ENCODE measurements around the gene DDX10.

Gene DDX10

DNA sequence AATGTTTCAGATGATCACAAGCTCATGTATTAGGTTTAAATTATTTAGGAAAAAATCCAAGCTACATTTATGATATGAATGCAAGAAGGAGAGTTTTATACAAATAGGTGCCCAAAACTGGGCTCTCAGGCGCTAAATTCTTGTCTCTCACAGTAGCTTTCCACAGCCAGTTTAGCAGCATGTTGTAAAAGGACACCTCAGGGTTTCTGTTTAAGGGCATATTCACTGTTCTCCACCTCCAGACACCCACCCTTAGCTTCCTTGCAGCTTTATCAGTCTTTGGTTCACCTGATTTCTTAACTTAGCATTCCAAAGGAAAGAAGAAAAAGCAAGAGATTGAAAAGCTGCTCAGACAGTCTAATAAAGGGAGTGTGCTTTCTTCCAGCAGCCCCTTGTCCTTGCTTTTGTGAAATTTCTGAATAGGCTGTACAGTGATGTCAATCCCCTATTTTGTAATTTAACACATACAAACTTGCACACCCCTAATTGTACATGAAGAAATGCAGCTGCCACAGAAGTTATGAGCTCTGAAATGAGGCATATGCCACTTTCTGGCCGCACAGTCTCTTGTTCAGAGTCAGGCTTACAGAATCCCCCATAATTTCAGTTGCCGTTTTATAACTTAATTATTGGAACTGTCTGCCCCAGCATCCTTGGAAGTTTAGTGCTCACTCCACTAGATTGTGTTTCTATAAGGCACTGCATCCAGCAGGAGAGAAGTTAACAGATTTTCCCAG lies 262.1 kb downstream of the DDX10 start:
- H3K4me1 ChIP-seq (ENCODE audit: control insufficient read depth in 2 of 2, insufficient read depth in 1 of 2, low read depth in 1 of 2, low read length in 2 of 2) = peaks cover 9 to 16% of the 10 kb centered on the region in 2 donors
- H2BK120ac ChIP-seq (ENCODE audit: low read depth, low read length) = no peak overlapping the region
- no peak for DNase-seq (ENCODE audit: low spot score)
- H2AK5ac ChIP-seq (ENCODE audit: low read depth, low read length) = no peak overlapping the region
- H4K91ac ChIP-seq (ENCODE audit: low read depth, low read length, poor library complexity) = no peak overlapping the region
- no peak overlapping the region for H3K23ac ChIP-seq (ENCODE audit: low read depth, low read length, poor library complexity)
- no peaks in the 10 kb centered on the region for H3K36me3 ChIP-seq (replicated peaks in 1 of 2; ENCODE audit: control insufficient read depth in 2 of 2, insufficient read depth in 2 of 2, low read length in 2 of 2)
- H3K79me1 ChIP-seq (ENCODE audit: low read depth, low read length) = no peaks in the 10 kb centered on the region
- H2BK12ac ChIP-seq (ENCODE audit: low read length) = no peak overlapping the region
- no peak overlapping the region for H3K4me2 ChIP-seq (ENCODE audit: insufficient read depth, low read length, poor library complexity, severe bottlenecking)
- H2BK15ac ChIP-seq (ENCODE audit: low read length) = no peak overlapping the region
- H3K4me3 ChIP-seq (ENCODE audit: low read length in 2 of 2) = no peak overlapping the region
- no peak overlapping the region for H3K14ac ChIP-seq (ENCODE audit: low read length)
- H3K4ac ChIP-seq (ENCODE audit: low read length) = no peak overlapping the region
- H2BK5ac ChIP-seq (ENCODE audit: low read length) = no peak overlapping the region
- H3K9ac ChIP-seq (ENCODE audit: low read depth, low read length, poor library complexity) = no peak overlapping the region
- no peaks in the 10 kb centered on the region for H3K27me3 ChIP-seq (ENCODE audit: control insufficient read depth in 3 of 3, insufficient read depth in 3 of 3, low read depth in 1 of 3, low read length in 3 of 3)
- peak overlapping the region; percentile 62 for H3K27ac ChIP-seq (replicated peaks; ENCODE audit: low read length)
- H3K9me3 ChIP-seq (replicated peaks in 1 of 2; ENCODE audit: control insufficient read depth in 2 of 2, insufficient read depth in 1 of 2, low read depth in 1 of 2, low read length in 2 of 2) = no peaks in the 10 kb centered on the region
- H3K18ac ChIP-seq (ENCODE audit: low read length) = no peak overlapping the region
- whole genome bisulfite sequencing, 2 donors (ENCODE audit: extremely low coverage in 2 of 2, insufficient read length in 2 of 2, insufficient replicate concordance in 1 of 2) = no CpG with 5 or more reads among the region's 3 CpGs
- H4K8ac ChIP-seq (ENCODE audit: low read depth, low read length) = no peak overlapping the region
- no peak overlapping the region for H2AFZ ChIP-seq (ENCODE audit: low read length)

DNA sequence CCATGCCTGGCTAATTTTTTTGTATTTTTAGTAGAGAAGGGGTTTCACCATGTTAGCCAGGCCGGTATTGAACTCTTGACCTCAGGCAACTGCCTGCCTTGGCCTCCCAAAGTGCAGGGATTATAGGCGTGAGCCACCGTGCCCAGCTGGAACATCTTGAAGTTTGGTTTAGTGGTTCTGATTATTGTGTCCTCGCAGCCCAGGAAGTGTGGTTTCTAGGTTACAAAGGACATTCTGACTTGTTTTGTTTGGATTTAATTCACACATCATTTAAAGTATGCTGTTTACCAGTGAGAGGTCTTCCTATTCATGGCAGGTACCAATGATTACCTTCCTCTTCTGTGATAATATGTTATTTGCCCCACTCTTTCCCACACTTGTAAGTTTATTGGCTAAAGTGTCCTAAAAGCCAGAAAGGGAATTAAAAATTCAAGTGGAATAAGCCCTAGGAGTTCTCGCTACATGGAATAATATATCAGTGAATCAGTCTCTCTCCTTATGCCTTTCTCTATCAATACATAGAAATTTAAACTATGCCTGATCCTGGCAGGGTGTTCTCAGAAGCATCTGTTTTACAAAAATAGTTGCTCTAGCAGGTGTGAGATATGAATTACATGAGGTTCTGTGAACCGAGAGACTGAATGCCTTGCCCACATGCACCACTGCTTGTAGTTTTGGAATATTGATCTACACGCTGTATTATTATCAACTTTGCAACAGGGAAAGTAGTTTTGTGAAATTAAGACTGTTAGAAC lies 263.1 kb downstream of the DDX10 start:
- H3K36me3 ChIP-seq (replicated peaks in 1 of 2; ENCODE audit: control insufficient read depth in 2 of 2, insufficient read depth in 2 of 2, low read length in 2 of 2) = no peaks in the 10 kb centered on the region

DNA sequence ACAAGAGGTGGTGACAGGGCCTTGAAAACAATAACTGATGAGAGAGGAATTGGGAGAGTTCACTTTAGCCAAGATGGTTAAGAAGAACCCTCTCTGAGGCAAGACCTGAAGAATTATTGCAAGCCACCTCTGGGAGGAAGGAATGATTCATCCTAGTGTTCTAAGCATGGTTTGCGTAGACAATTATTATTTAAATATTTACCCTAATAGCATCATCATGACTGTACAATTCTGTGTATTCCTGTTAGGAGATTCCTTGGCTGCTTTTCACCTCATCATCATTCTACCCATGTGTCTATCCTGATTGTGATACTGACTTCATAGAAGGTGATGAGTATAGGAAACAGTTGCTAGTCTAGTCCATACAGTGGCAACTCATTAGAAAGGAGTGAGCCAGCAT lies 264.4 kb downstream of the DDX10 start:
- Histone ChIP-seq H3K9ac (ENCODE audit: low read depth, low read length, poor library complexity) (no peak overlapping the region), H4K91ac (ENCODE audit: low read depth, low read length, poor library complexity) (no peak overlapping the region), H2BK5ac (ENCODE audit: low read length) (no peak overlapping the region), H3K23ac (ENCODE audit: low read depth, low read length, poor library complexity) (no peak overlapping the region), H2BK15ac (ENCODE audit: low read length) (no peak overlapping the region), H3K27ac (replicated peaks; ENCODE audit: low read length) (no peak overlapping the region), H2AFZ (ENCODE audit: low read length) (no peak overlapping the region), H3K4me2 (ENCODE audit: insufficient read depth, low read length, poor library complexity, severe bottlenecking) (no peak overlapping the region), H3K79me1 (ENCODE audit: low read depth, low read length) (no peaks in the 10 kb centered on the region), H3K14ac (ENCODE audit: low read length) (no peak overlapping the region), H3K4ac (ENCODE audit: low read length) (no peak overlapping the region), H2AK5ac (ENCODE audit: low read depth, low read length) (no peak overlapping the region), H3K27me3 (ENCODE audit: control insufficient read depth in 3 of 3, insufficient read depth in 3 of 3, low read depth in 1 of 3, low read length in 3 of 3) (no peaks in the 10 kb centered on the region), H3K4me1 (ENCODE audit: control insufficient read depth in 2 of 2, insufficient read depth in 1 of 2, low read depth in 1 of 2, low read length in 2 of 2) (peaks cover 9 to 13% of the 10 kb centered on the region in 2 donors), H2BK120ac (ENCODE audit: low read depth, low read length) (no peak overlapping the region), H2BK12ac (ENCODE audit: low read length) (no peak overlapping the region), H3K18ac (ENCODE audit: low read length) (no peak overlapping the region), H3K36me3 (replicated peaks in 1 of 2; ENCODE audit: control insufficient read depth in 2 of 2, insufficient read depth in 2 of 2, low read length in 2 of 2) (no peaks in the 10 kb centered on the region), H3K4me3 (ENCODE audit: low read length in 2 of 2) (no peak overlapping the region), H4K8ac (ENCODE audit: low read depth, low read length) (no peak overlapping the region), H3K9me3 (replicated peaks in 1 of 2; ENCODE audit: control insufficient read depth in 2 of 2, insufficient read depth in 1 of 2, low read depth in 1 of 2, low read length in 2 of 2) (no peaks in the 10 kb centered on the region)
- no CpG with 5 or more reads among the region's 1 CpG for WGBS, 2 donors (ENCODE audit: extremely low coverage in 2 of 2, insufficient read length in 2 of 2, insufficient replicate concordance in 1 of 2)
- no peak for DNase-seq (ENCODE audit: low spot score)

More for the DNA sequence above, 263.1 kb downstream of the DDX10 start:
- H3K27ac ChIP-seq (replicated peaks; ENCODE audit: low read length) = no peak overlapping the region
- H2BK15ac ChIP-seq (ENCODE audit: low read length) = no peak overlapping the region
- H3K4me3 ChIP-seq (ENCODE audit: low read length in 2 of 2) = no peak overlapping the region
- no peak overlapping the region for H2BK12ac ChIP-seq (ENCODE audit: low read length)
- H2BK120ac ChIP-seq (ENCODE audit: low read depth, low read length) = no peak overlapping the region
- H4K91ac ChIP-seq (ENCODE audit: low read depth, low read length, poor library complexity) = no peak overlapping the region
- H2BK5ac ChIP-seq (ENCODE audit: low read length) = no peak overlapping the region
- no peak overlapping the region for H2AFZ ChIP-seq (ENCODE audit: low read length)
- H3K4me2 ChIP-seq (ENCODE audit: insufficient read depth, low read length, poor library complexity, severe bottlenecking) = no peak overlapping the region
- H2AK5ac ChIP-seq (ENCODE audit: low read depth, low read length) = no peak overlapping the region
- H3K9me3 ChIP-seq (replicated peaks in 1 of 2; ENCODE audit: control insufficient read depth in 2 of 2, insufficient read depth in 1 of 2, low read depth in 1 of 2, low read length in 2 of 2) = no peaks in the 10 kb centered on the region
- H3K27me3 ChIP-seq (ENCODE audit: control insufficient read depth in 3 of 3, insufficient read depth in 3 of 3, low read depth in 1 of 3, low read length in 3 of 3) = no peaks in the 10 kb centered on the region
- WGBS, 2 donors (ENCODE audit: extremely low coverage in 2 of 2, insufficient read length in 2 of 2, insufficient replicate concordance in 1 of 2) = no CpG with 5 or more reads among the region's 7 CpGs
- H3K4ac ChIP-seq (ENCODE audit: low read length) = no peak overlapping the region
- no peaks in the 10 kb centered on the region for H3K79me1 ChIP-seq (ENCODE audit: low read depth, low read length)
- no peak for DNase-seq (ENCODE audit: low spot score)
- no peak overlapping the region for H3K23ac ChIP-seq (ENCODE audit: low read depth, low read length, poor library complexity)
- peaks cover 9 to 13% of the 10 kb centered on the region in 2 donors for H3K4me1 ChIP-seq (ENCODE audit: control insufficient read depth in 2 of 2, insufficient read depth in 1 of 2, low read depth in 1 of 2, low read length in 2 of 2)
- H4K8ac ChIP-seq (ENCODE audit: low read depth, low read length) = no peak overlapping the region
- H3K9ac ChIP-seq (ENCODE audit: low read depth, low read length, poor library complexity) = no peak overlapping the region
- no peak overlapping the region for H3K18ac ChIP-seq (ENCODE audit: low read length)
- no peak overlapping the region for H3K14ac ChIP-seq (ENCODE audit: low read length)

DNA sequence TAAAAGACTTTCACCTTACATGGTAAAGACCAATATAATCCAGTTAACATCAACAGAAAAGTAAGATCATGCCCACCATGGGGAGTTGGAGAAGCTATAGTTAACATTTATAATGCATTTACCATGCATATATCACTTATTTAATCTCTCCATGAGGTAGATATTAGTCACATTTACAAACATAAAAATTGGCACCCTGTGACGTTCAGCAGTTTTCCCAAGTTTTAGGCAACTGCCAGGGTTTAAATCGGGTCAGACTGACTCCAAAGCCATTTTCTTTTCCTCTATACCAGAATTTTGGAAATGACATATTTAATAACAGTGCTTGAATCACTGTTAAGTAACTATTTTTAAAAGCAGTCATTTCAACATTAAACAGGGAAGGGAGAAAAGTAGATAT lies 266.3 kb downstream of the DDX10 start:
- Histone ChIP-seq H3K23ac (ENCODE audit: low read depth, low read length, poor library complexity) (no peak overlapping the region), H3K9ac (ENCODE audit: low read depth, low read length, poor library complexity) (no peak overlapping the region), H2AK5ac (ENCODE audit: low read depth, low read length) (no peak overlapping the region), H3K9me3 (replicated peaks in 1 of 2; ENCODE audit: control insufficient read depth in 2 of 2, insufficient read depth in 1 of 2, low read depth in 1 of 2, low read length in 2 of 2) (no peaks in the 10 kb centered on the region), H2BK5ac (ENCODE audit: low read length) (no peak overlapping the region), H3K27me3 (ENCODE audit: control insufficient read depth in 3 of 3, insufficient read depth in 3 of 3, low read depth in 1 of 3, low read length in 3 of 3) (no peaks in the 10 kb centered on the region), H3K4me2 (ENCODE audit: insufficient read depth, low read length, poor library complexity, severe bottlenecking) (no peak overlapping the region), H3K36me3 (replicated peaks in 1 of 2; ENCODE audit: control insufficient read depth in 2 of 2, insufficient read depth in 2 of 2, low read length in 2 of 2) (no peaks in the 10 kb centered on the region), H2BK15ac (ENCODE audit: low read length) (no peak overlapping the region), H3K4ac (ENCODE audit: low read length) (no peak overlapping the region), H2BK12ac (ENCODE audit: low read length) (no peak overlapping the region), H2AFZ (ENCODE audit: low read length) (no peak overlapping the region), H3K18ac (ENCODE audit: low read length) (no peak overlapping the region), H3K4me1 (ENCODE audit: control insufficient read depth in 2 of 2, insufficient read depth in 1 of 2, low read depth in 1 of 2, low read length in 2 of 2) (peaks cover 3 to 13% of the 10 kb centered on the region in 2 donors), H3K79me1 (ENCODE audit: low read depth, low read length) (no peaks in the 10 kb centered on the region), H4K8ac (ENCODE audit: low read depth, low read length) (no peak overlapping the region), H4K91ac (ENCODE audit: low read depth, low read length, poor library complexity) (no peak overlapping the region), H3K4me3 (ENCODE audit: low read length in 2 of 2) (no peak overlapping the region), H2BK120ac (ENCODE audit: low read depth, low read length) (no peak overlapping the region), H3K14ac (ENCODE audit: low read length) (no peak overlapping the region), H3K27ac (replicated peaks; ENCODE audit: low read length) (no peak overlapping the region)
- no CpG with 5 or more reads among the region's 2 CpGs for WGBS, 2 donors (ENCODE audit: extremely low coverage in 2 of 2, insufficient read length in 2 of 2, insufficient replicate concordance in 1 of 2)
- no peak for DNase-seq (ENCODE audit: low spot score)

All from neuronal stem cell (in vitro differentiated cells).